Natural killer cell (primary cell): ENCODE data around the gene ZNF91. TPM values are rescaled to one million over a fixed set of nuclear protein-coding genes. Genes with fewer than 3 reads are reported as not detected.
"Not testable (repeated sequence)": the region's sequence is repeated elsewhere in the genome, so short reads cannot be mapped to it uniquely, and the experiment has no call there.

Source experiments
- ATAC-seq, 3 donors: fragments of 150-1000 bp in 2 of 3; fragments of 200-7000 bp in 1 of 3; cut with Tn5 transposase; 1 replicate in 1 of 3; 2 replicates in 2 of 3; pipeline ENCODE4 v1.10.0; 2021; ENCODE audit warnings: mild to moderate bottlenecking in 2 of 3, moderate library complexity in 2 of 3
- DNase-seq, 2 donors: peaks; one replicate each; pipeline versions ENCODE4 v3.0.0 to v3.0.0-alpha.2; 2013 to 2021; ENCODE audit warnings: mixed read lengths in 1 of 2
- H3K27ac ChIP-seq: one replicate; pipeline ENCODE4 v1.5.1; 2013; ENCODE audit warnings: mild to moderate bottlenecking, low read length
- H3K27me3 ChIP-seq: one replicate; pipeline ENCODE4 v1.6.1; 2013; ENCODE audit warnings: low read length; ENCODE audit not compliant: control insufficient read depth, insufficient read depth
- H3K36me3 ChIP-seq: one replicate; pipeline ENCODE4 v1.6.1; 2013; ENCODE audit warnings: low read length; ENCODE audit not compliant: control insufficient read depth, insufficient read depth
- H3K4me1 ChIP-seq: one replicate; pipeline ENCODE4 v1.6.1; 2013; ENCODE audit warnings: low read length; ENCODE audit not compliant: control insufficient read depth, insufficient read depth
- H3K4me3 ChIP-seq: one replicate; pipeline ENCODE4 v1.5.1; 2013; ENCODE audit warnings: low read length
- H3K9me3 ChIP-seq: one replicate; pipeline ENCODE4 v1.6.1; 2013; ENCODE audit warnings: low read length; ENCODE audit not compliant: control insufficient read depth, insufficient read depth
- H3K27ac Mint-ChIP-seq, 2 donors: one replicate each; pipeline ENCODE4 v1.8.0; 2022; ENCODE audit warnings: mild to moderate bottlenecking in 2 of 2, mixed read lengths in 2 of 2, moderate library complexity in 1 of 2
- H3K27me3 Mint-ChIP-seq, 2 donors: one replicate each; pipeline ENCODE4 v1.8.0; 2022; ENCODE audit warnings: low read depth in 2 of 2, mixed read lengths in 2 of 2
- H3K36me3 Mint-ChIP-seq: one replicate; pipeline ENCODE4 v1.8.0; 2022; ENCODE audit warnings: mixed read lengths
- H3K4me1 Mint-ChIP-seq, 2 donors: one replicate each; pipeline ENCODE4 v1.8.0; 2022; ENCODE audit warnings: mixed read lengths in 2 of 2
- H3K4me3 Mint-ChIP-seq: one replicate; pipeline ENCODE4 v1.8.0; 2022; ENCODE audit warnings: mild to moderate bottlenecking, moderate library complexity, mixed read lengths
- H3K9me3 Mint-ChIP-seq, 2 donors: one replicate each; pipeline ENCODE4 v1.8.0; 2022; ENCODE audit warnings: mixed read lengths in 2 of 2
- CTCF ChIP-seq: fragments of 200-600 bp; IDR thresholded peaks from one replicate; pipeline ENCODE4 v1.8.0; 2022; ENCODE audit warnings: antibody characterized with exemption
- WGBS: methylation state at CpG from one replicate; pipeline ENCODE4 v1.1.7; 2013; ENCODE audit warnings: missing lambda C conversion rate; ENCODE audit not compliant: insufficient coverage; 5-methylcytosine and 5-hydroxymethylcytosine counted together
- intact Hi-C: fragments of 100-400 bp; cut with micrococcal nuclease; formaldehyde crosslinking; loops from one replicate; pipeline ENCODE4 v1.14.2; 2022
- total RNA-seq, 4 donors: library from RNA; stranded (reverse); fragments of 120-200 nt in 1 of 4; gene quantifications; one replicate each; pipeline versions ENCODE4 v1.2.3 to v1.2.4, GENCODE V29; 2013 to 2022

ZNF91 gene
- total RNA-seq, 3 donors from 2014 or later (not counting 1 experiment from before 2014, with no cell fraction given): 92.3 to 144 (median 96.7) TPM

GRCh38 chr19:23345838-23346237 lies 49.4 kb downstream of the ZNF91 start:
- Mint-ChIP-seq H3K36me3 (peaks cover 82% of the 10 kb centered on the region), H3K27me3 (no peaks in the 10 kb centered on the region), H3K27ac (no peak overlapping the region), H3K4me3 (no peak overlapping the region), H3K9me3 (peaks cover 18 to 42% of the 10 kb centered on the region in 2 donors), H3K4me1 (peaks cover 12 to 34% of the 10 kb centered on the region in 2 donors)
- H3K4me1 ChIP-seq: no peaks in the 10 kb centered on the region
- H3K27ac ChIP-seq: no peak overlapping the region
- ATAC-seq (no peak), DNase-seq (no peak)
- peaks cover 78% of the 10 kb centered on the region for H3K9me3 ChIP-seq
- peaks cover 2% of the 10 kb centered on the region for H3K36me3 ChIP-seq
- no peaks in the 10 kb centered on the region for H3K27me3 ChIP-seq
- WGBS: 94% methylated on average over 4 of the region's 4 CpGs
- no peak for TF ChIP-seq CTCF
- no peak overlapping the region for H3K4me3 ChIP-seq
- intact Hi-C loops: no loop called here

GRCh38 chr19:23343434-23344010 lies 51.7 kb downstream of the ZNF91 start:
- Mint-ChIP-seq H3K27me3 (no peaks in the 10 kb centered on the region), H3K27ac (no peak overlapping the region), H3K4me1 (peaks cover 6 to 34% of the 10 kb centered on the region in 2 donors), H3K36me3 (peaks cover 84% of the 10 kb centered on the region), H3K9me3 (peaks cover 20 to 42% of the 10 kb centered on the region in 2 donors), H3K4me3 (no peak overlapping the region)
- no peaks in the 10 kb centered on the region for H3K4me1 ChIP-seq
- 98% methylated on average over 5 of the region's 5 CpGs for WGBS
- no peak overlapping the region for H3K27ac ChIP-seq
- ATAC-seq (no peak), DNase-seq (no peak)
- H3K9me3 ChIP-seq: peaks cover 64% of the 10 kb centered on the region
- intact Hi-C loops: no loop called here
- H3K36me3 ChIP-seq: peaks cover 5% of the 10 kb centered on the region
- H3K27me3 ChIP-seq: no peaks in the 10 kb centered on the region
- no peak for TF ChIP-seq CTCF
- H3K4me3 ChIP-seq: no peak overlapping the region

GRCh38 chr19:23328211-23328610 lies 67.1 kb downstream of the ZNF91 start:
- H3K4me1 ChIP-seq: no peaks in the 10 kb centered on the region
- no peak overlapping the region for H3K4me3 Mint-ChIP-seq
- H3K27ac ChIP-seq: no peak overlapping the region
- no peak overlapping the region for H3K27ac Mint-ChIP-seq
- ATAC-seq (no peak), DNase-seq (no peak)
- H3K27me3 Mint-ChIP-seq: no peaks in the 10 kb centered on the region
- H3K4me3 ChIP-seq: no peak overlapping the region
- peaks cover 0 to 22% of the 10 kb centered on the region in 2 donors for H3K4me1 Mint-ChIP-seq
- peaks cover 50% of the 10 kb centered on the region for H3K36me3 Mint-ChIP-seq
- H3K27me3 ChIP-seq: no peaks in the 10 kb centered on the region
- no peaks in the 10 kb centered on the region for H3K36me3 ChIP-seq
- intact Hi-C loops: no loop called here
- H3K9me3 ChIP-seq: peaks cover 40% of the 10 kb centered on the region
- peaks cover 25 to 29% of the 10 kb centered on the region in 2 donors for H3K9me3 Mint-ChIP-seq
- TF ChIP-seq CTCF: no peak

GRCh38 chr19:23321953-23322549 lies 73.2 kb downstream of the ZNF91 start:
- DNase-seq: no peak
- Histone ChIP-seq H3K9me3 (peaks cover 19% of the 10 kb centered on the region), H3K36me3 (no peaks in the 10 kb centered on the region), H3K4me1 (no peaks in the 10 kb centered on the region), H3K27ac (no peak overlapping the region), H3K27me3 (no peaks in the 10 kb centered on the region), H3K4me3 (no peak overlapping the region)
- Mint-ChIP-seq H3K36me3 (peaks cover 22% of the 10 kb centered on the region), H3K9me3 (peaks cover 20 to 27% of the 10 kb centered on the region in 2 donors), H3K27ac (no peak overlapping the region), H3K27me3 (no peaks in the 10 kb centered on the region), H3K4me3 (no peak overlapping the region), H3K4me1 (peaks cover 0 to 15% of the 10 kb centered on the region in 2 donors)
- ATAC-seq: no peak
- 79% methylated on average over 2 of the region's 4 CpGs for WGBS
- no peak for TF ChIP-seq CTCF
- intact Hi-C loops: no loop called here

GRCh38 chr19:23321403-23321802 lies 73.9 kb downstream of the ZNF91 start:
- H3K27ac Mint-ChIP-seq, intact Hi-C loops, H3K4me3 ChIP-seq, H3K4me3 Mint-ChIP-seq, ATAC-seq, H3K36me3 ChIP-seq, DNase-seq, H3K27ac ChIP-seq, H3K27me3 ChIP-seq, H3K27me3 Mint-ChIP-seq, H3K4me1 ChIP-seq: not testable (repeated sequence)
- peaks cover 22% of the 10 kb centered on the region for H3K36me3 Mint-ChIP-seq
- peaks cover 18% of the 10 kb centered on the region for H3K9me3 ChIP-seq
- peaks cover 0 to 15% of the 10 kb centered on the region in 2 donors for H3K4me1 Mint-ChIP-seq
- peaks cover 20 to 27% of the 10 kb centered on the region in 2 donors for H3K9me3 Mint-ChIP-seq
